H9 (cell line): ENCODE data around the gene TRAF3IP1. TPM values are rescaled to one million over a fixed set of nuclear protein-coding genes. Genes with fewer than 3 reads are reported as not detected.

ENCODE experiments used
- DNase-seq: peaks from one replicate; pipeline ENCODE4 v3.0.0-alpha.2; 2017
- H2AFZ ChIP-seq: one replicate; pipeline ENCODE4 v1.6.1; 2013; ENCODE audit warnings: mild to moderate bottlenecking, low read length, control low read depth, moderate library complexity
- H2AK5ac ChIP-seq: 2 replicates; pipeline ENCODE4 v1.6.1; 2013; ENCODE audit warnings: low read length, control low read depth, mixed read lengths; ENCODE audit not compliant: insufficient read length
- H2BK120ac ChIP-seq: one replicate; pipeline ENCODE4 v1.6.1; 2013; ENCODE audit warnings: low read depth, mild to moderate bottlenecking, low read length, control low read depth, inconsistent platforms; ENCODE audit not compliant: poor library complexity, severe bottlenecking
- H2BK12ac ChIP-seq: 2 replicates; pipeline ENCODE4 v1.6.1; 2013; ENCODE audit warnings: low read length, control low read depth, mixed read lengths, low read depth; ENCODE audit not compliant: insufficient read length
- H2BK15ac ChIP-seq: 2 replicates; pipeline ENCODE4 v1.6.1; 2013; ENCODE audit warnings: low read depth, low read length, control low read depth
- H2BK20ac ChIP-seq: one replicate; pipeline ENCODE4 v1.6.1; 2013; ENCODE audit warnings: low read depth, mild to moderate bottlenecking, low read length, control low read depth, inconsistent platforms; ENCODE audit not compliant: poor library complexity, severe bottlenecking
- H2BK5ac ChIP-seq: 2 replicates; pipeline ENCODE4 v1.6.1; 2013; ENCODE audit warnings: low read length, control low read depth, mixed read lengths; ENCODE audit not compliant: insufficient read length
- H3K14ac ChIP-seq: 2 replicates; pipeline ENCODE4 v1.6.1; 2013; ENCODE audit warnings: low read length, control low read depth; ENCODE audit not compliant: insufficient read depth
- H3K18ac ChIP-seq: 2 replicates; pipeline ENCODE4 v1.6.1; 2013; ENCODE audit warnings: low read depth, mild to moderate bottlenecking, mixed read lengths, low read length, control low read depth; ENCODE audit not compliant: insufficient read length
- H3K23ac ChIP-seq: 2 replicates; pipeline ENCODE4 v1.6.1; 2013; ENCODE audit warnings: low read length, control low read depth, mixed read lengths, low read depth; ENCODE audit not compliant: insufficient read length
- H3K23me2 ChIP-seq: 2 replicates; pipeline ENCODE4 v1.6.1; 2013; ENCODE audit warnings: low read depth, mild to moderate bottlenecking, mixed read lengths, low read length, control low read depth; ENCODE audit not compliant: insufficient read length, poor library complexity, severe bottlenecking
- H3K27ac ChIP-seq: 2 replicates; pipeline ENCODE4 v1.5.1; 2013; ENCODE audit warnings: low read length, control low read depth, mixed read lengths, low read depth; ENCODE audit not compliant: insufficient read length
- H3K27me3 ChIP-seq: 2 replicates; pipeline ENCODE4 v1.6.1; 2013; ENCODE audit warnings: low read length, control low read depth, inconsistent platforms; ENCODE audit not compliant: insufficient read depth
- H3K4ac ChIP-seq: 2 replicates; pipeline ENCODE4 v1.6.1; 2013; ENCODE audit warnings: low read depth, mild to moderate bottlenecking, control low read depth, inconsistent platforms, low read length, moderate library complexity
- H3K4me1 ChIP-seq: 2 replicates; pipeline ENCODE4 v1.6.1; 2013; ENCODE audit warnings: low read length, control low read depth, inconsistent platforms; ENCODE audit not compliant: insufficient read depth
- H3K4me2 ChIP-seq: 2 replicates; pipeline ENCODE4 v1.6.1; 2013; ENCODE audit warnings: low read length, control low read depth, mixed read lengths; ENCODE audit not compliant: insufficient read length, insufficient read depth
- H3K56ac ChIP-seq: 2 replicates; pipeline ENCODE4 v1.6.1; 2013; ENCODE audit warnings: low read depth, mild to moderate bottlenecking, mixed read lengths, low read length, control low read depth; ENCODE audit not compliant: insufficient read length
- H3K79me1 ChIP-seq: 2 replicates; pipeline ENCODE4 v1.6.1; 2013; ENCODE audit warnings: low read depth, mild to moderate bottlenecking, moderate library complexity, low read length, control low read depth, inconsistent platforms; ENCODE audit not compliant: insufficient read depth, poor library complexity, severe bottlenecking
- H3K79me2 ChIP-seq: 2 replicates; pipeline ENCODE4 v1.6.1; 2013; ENCODE audit warnings: low read length, control low read depth, inconsistent platforms; ENCODE audit not compliant: insufficient read depth
- H3K9ac ChIP-seq: 2 replicates; pipeline ENCODE4 v1.6.1; 2013; ENCODE audit warnings: low read length, control low read depth, mixed read lengths; ENCODE audit not compliant: insufficient read length; ENCODE audit errors: extremely low read depth
- H3K9me3 ChIP-seq: one replicate; pipeline ENCODE4 v1.6.1; 2013; ENCODE audit warnings: low read depth, low read length, inconsistent platforms; ENCODE audit not compliant: control insufficient read depth
- H3T11ph ChIP-seq: one replicate; pipeline ENCODE4 v1.6.1; 2013; ENCODE audit warnings: mild to moderate bottlenecking, low read length, control low read depth, inconsistent platforms
- H4K20me1 ChIP-seq: one replicate; pipeline ENCODE4 v1.6.1; 2013; ENCODE audit not compliant: control insufficient read depth, insufficient read length, insufficient read depth
- H4K5ac ChIP-seq: 2 replicates; pipeline ENCODE4 v1.6.1; 2013; ENCODE audit warnings: low read depth, mild to moderate bottlenecking, mixed read lengths, low read length, control low read depth; ENCODE audit not compliant: insufficient read length
- H4K8ac ChIP-seq: replicated peaks from 2 replicates; pipeline ENCODE4 v1.6.1; 2013; ENCODE audit warnings: low read length, control low read depth, mixed read lengths, low read depth; ENCODE audit not compliant: insufficient read length
- H4K91ac ChIP-seq: 2 replicates; pipeline ENCODE4 v1.6.1; 2013; ENCODE audit warnings: low read depth, mild to moderate bottlenecking, moderate library complexity, mixed read lengths, low read length, control low read depth; ENCODE audit not compliant: insufficient read length
- H3K27ac Mint-ChIP-seq, 3 experiments: 2 replicates in 2 of 3; 3 replicates in 1 of 3; pipeline ENCODE4 v1.8.0; 2020 to 2021; ENCODE audit warnings: mixed read lengths in 3 of 3, mild to moderate bottlenecking in 1 of 3, moderate library complexity in 1 of 3
- H3K27me3 Mint-ChIP-seq: 2 replicates; pipeline ENCODE4 v1.8.0; 2021; ENCODE audit warnings: low read depth, mild to moderate bottlenecking, moderate library complexity, mixed read lengths
- H3K36me3 Mint-ChIP-seq, 3 experiments: 2 replicates in 2 of 3; 3 replicates in 1 of 3; pipeline ENCODE4 v1.8.0; 2020 to 2021; ENCODE audit warnings: low read depth in 3 of 3, mixed read lengths in 3 of 3; ENCODE audit not compliant: insufficient read depth in 1 of 3
- H3K4me1 Mint-ChIP-seq, 2 experiments: 2 replicates each; pipeline ENCODE4 v1.8.0; 2020; ENCODE audit warnings: mixed read lengths in 2 of 2
- H3K4me3 Mint-ChIP-seq, 2 experiments: 2 replicates in 1 of 2; 3 replicates in 1 of 2; pipeline ENCODE4 v1.8.0; 2020 to 2021; ENCODE audit warnings: mild to moderate bottlenecking in 2 of 2, mixed read lengths in 2 of 2, moderate library complexity in 1 of 2
- H3K9me3 Mint-ChIP-seq, 2 experiments: 2 replicates in 1 of 2; 3 replicates in 1 of 2; pipeline ENCODE4 v1.8.0; 2020; ENCODE audit warnings: mild to moderate bottlenecking in 2 of 2, mixed read lengths in 2 of 2, moderate library complexity in 1 of 2
- WGBS: extraction: QIAGEN DNeasy Blood & Tissue Kit; methylation state at CpG from one replicate; pipeline ENCODE4 v1.1.7; 2013; ENCODE audit warnings: missing lambda C conversion rate, low lambda C conversion rate, mixed read lengths; ENCODE audit not compliant: insufficient read length; ENCODE audit errors: extremely low coverage; 5-methylcytosine and 5-hydroxymethylcytosine counted together
- total RNA-seq: library from RNA; stranded (reverse); gene quantifications from 2 replicates; pipeline ENCODE4 v1.2.1, GENCODE V29; 2021
- TF ChIP-seq, protein P1 (sequence below): fragments of 200-600 bp; sonication (generic); conservative IDR thresholded peaks from 3 replicates; pipeline ENCODE4 v1.8.0; 2021; ENCODE audit warnings: antibody characterized with exemption, mild to moderate bottlenecking

TRAF3IP1 gene
- total RNA-seq, 1 experiment from 2014 or later, result 16.4 TPM

DNA sequence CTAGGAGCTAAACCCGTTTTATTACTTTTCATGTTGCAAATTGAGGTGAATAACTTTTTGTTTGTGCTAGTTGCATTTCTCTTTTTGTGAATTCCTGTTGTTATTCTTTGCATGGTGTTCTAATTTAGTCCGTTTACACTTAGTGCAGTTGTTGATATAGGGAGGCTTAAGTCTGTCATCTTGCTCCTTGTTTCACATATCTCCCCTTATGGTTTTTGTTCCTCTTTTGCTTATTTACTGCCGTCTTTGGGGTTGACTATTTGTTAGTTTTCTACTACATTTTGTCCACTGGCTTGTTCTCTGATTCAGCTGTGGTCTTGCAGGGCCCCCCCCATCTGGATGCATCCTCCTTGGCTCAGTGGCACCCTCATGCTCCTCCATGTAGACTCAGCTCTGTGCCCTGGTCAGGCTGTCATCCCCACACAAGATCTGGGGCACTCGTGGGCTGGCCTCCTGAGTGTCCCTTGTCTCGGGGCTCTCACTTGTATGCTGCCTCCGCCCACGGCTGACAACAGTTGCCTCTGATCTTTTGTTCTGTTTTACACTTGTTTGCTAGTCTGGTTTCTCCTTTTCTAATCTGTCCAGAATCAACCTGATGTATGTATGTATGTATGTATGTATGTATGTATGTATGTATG lies 63.5 kb downstream of the TRAF3IP1 start:
- H3T11ph ChIP-seq, result no peak overlapping the region
- no peak overlapping the region for H3K14ac ChIP-seq
- H2BK120ac ChIP-seq, result no peak overlapping the region
- H4K5ac ChIP-seq, result no peak overlapping the region
- H2BK15ac ChIP-seq, result no peak overlapping the region
- peak overlapping the region in 1 of 3 experiments; percentile 1; a peak in 1 of 7 replicates for H3K27ac Mint-ChIP-seq
- no peak for DNase-seq
- H2AK5ac ChIP-seq, result no peak overlapping the region
- no peaks in the 10 kb centered on the region; the same call in 1 of the 2 replicates for H3K27me3 Mint-ChIP-seq
- peaks cover 8% of the 10 kb centered on the region; the same call in 1 of the 2 replicates for H3K4me1 ChIP-seq
- H4K20me1 ChIP-seq, result no peaks in the 10 kb centered on the region
- peaks cover 4% of the 10 kb centered on the region for H3K23me2 ChIP-seq
- no peak overlapping the region for H3K4ac ChIP-seq
- no peak overlapping the region for H3K4me3 Mint-ChIP-seq
- peaks cover 12 to 27% of the 10 kb centered on the region in 2 experiments for H3K4me1 Mint-ChIP-seq
- no peak overlapping the region for H3K9ac ChIP-seq
- WGBS, result no CpG with 5 or more reads among the region's 7 CpGs
- no peak overlapping the region for H4K91ac ChIP-seq
- H3K18ac ChIP-seq, result no peak overlapping the region
- peaks cover 15 to 25% (median 24%) of the 10 kb centered on the region in 3 experiments; a peak in 6 of 7 replicates for H3K36me3 Mint-ChIP-seq
- H2AFZ ChIP-seq, result no peak overlapping the region
- no peaks in the 10 kb centered on the region for H3K79me1 ChIP-seq
- H3K23ac ChIP-seq, result no peak overlapping the region
- no peak overlapping the region for H3K56ac ChIP-seq
- TF ChIP-seq, protein P1, sequence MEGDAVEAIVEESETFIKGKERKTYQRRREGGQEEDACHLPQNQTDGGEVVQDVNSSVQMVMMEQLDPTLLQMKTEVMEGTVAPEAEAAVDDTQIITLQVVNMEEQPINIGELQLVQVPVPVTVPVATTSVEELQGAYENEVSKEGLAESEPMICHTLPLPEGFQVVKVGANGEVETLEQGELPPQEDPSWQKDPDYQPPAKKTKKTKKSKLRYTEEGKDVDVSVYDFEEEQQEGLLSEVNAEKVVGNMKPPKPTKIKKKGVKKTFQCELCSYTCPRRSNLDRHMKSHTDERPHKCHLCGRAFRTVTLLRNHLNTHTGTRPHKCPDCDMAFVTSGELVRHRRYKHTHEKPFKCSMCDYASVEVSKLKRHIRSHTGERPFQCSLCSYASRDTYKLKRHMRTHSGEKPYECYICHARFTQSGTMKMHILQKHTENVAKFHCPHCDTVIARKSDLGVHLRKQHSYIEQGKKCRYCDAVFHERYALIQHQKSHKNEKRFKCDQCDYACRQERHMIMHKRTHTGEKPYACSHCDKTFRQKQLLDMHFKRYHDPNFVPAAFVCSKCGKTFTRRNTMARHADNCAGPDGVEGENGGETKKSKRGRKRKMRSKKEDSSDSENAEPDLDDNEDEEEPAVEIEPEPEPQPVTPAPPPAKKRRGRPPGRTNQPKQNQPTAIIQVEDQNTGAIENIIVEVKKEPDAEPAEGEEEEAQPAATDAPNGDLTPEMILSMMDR, result no peak
- H3K27ac ChIP-seq, result no peak overlapping the region
- H3K79me2 ChIP-seq, result no peaks in the 10 kb centered on the region
- no peaks in the 10 kb centered on the region for H3K9me3 ChIP-seq
- H4K8ac ChIP-seq, result no peak overlapping the region
- no peak overlapping the region for H2BK12ac ChIP-seq
- no peaks in the 10 kb centered on the region for H3K27me3 ChIP-seq
- H2BK5ac ChIP-seq, result no peak overlapping the region
- peaks cover 2 to 7% of the 10 kb centered on the region in 2 experiments; a peak in 2 of 5 replicates for H3K9me3 Mint-ChIP-seq
- H3K4me2 ChIP-seq, result no peak overlapping the region
- no peak overlapping the region for H2BK20ac ChIP-seq
